Posterior vena cava (tissue), 2 donors: ENCODE data around the gene GATA1. TPM values are rescaled to one million over a fixed set of nuclear protein-coding genes. Genes with fewer than 3 reads are reported as not detected.
A peak's percentile ranks its signal among the peaks of the same experiment; 100 is the strongest.

Experiments used
- DNase-seq: peaks from one replicate; pipeline ENCODE4 v3.0.0-alpha.2; 2020; ENCODE audit warnings: low spot score
- intact Hi-C, 2 donors: fragments of 100-400 bp; cut with DNase I; formaldehyde crosslinking; loops; one replicate each; pipeline versions ENCODE4 v1.14.1 to v1.14.2; 2022 to 2023
- long read RNA-seq, 2 donors: library from polyadenylated mRNA; unstranded; transcript quantifications; one replicate each; pipeline ENCODE4 v2.0.0, GENCODE V29; 2020 to 2021
- total RNA-seq, 2 donors: library from RNA; stranded (reverse); fragmentation: NEBNext Ultra II Directional; extraction: Animal tissue kit (Norgen Biotek cat#: 25700); gene quantifications; one replicate each; pipeline ENCODE4 v1.2.1, GENCODE V29; 2021
- donor health status: DM: yes; HTN: yes; CAD: no.
- donor health status: DM: yes; HTN: yes; CAD: no.

The GATA1 gene
- under 1 TPM in 1 of 2 donors, not detected in 1; 0.42 TPM for total RNA-seq
- long read RNA-seq, donor 1 = 0 reads
- long read RNA-seq, donor 2 = 0 reads

- intact Hi-C loops = no loop called here
- DNase-seq = peak; percentile 62
These were observed at the start of gene GATA1 for GRCh38 chrX:48786341-48786800. TSS of gene GATA1 (plus strand) at chrX:48786590. CDS start at chrX:48791110, 4,520 bp downstream.

- no peak for DNase-seq
- intact Hi-C loops = no loop called here
These were observed 49.5 kb upstream of the GATA1 start for GRCh38 chrX:48736878-48737212.

GRCh38 chrX:48737213-48737938 lies 49.0 kb upstream of the GATA1 start:
- intact Hi-C loops = no loop called here
- DNase-seq = peak; percentile 97

- no peak for DNase-seq
- intact Hi-C loops = no loop called here
These were observed 48.5 kb upstream of the GATA1 start for GRCh38 chrX:48737940-48738339.

GRCh38 chrX:48741834-48742233 lies 44.6 kb upstream of the GATA1 start:
- DNase-seq = peak; percentile 64
- intact Hi-C loops = no loop called here

GRCh38 chrX:48745222-48745621 lies 41.2 kb upstream of the GATA1 start:
- no peak for DNase-seq
- intact Hi-C loops = no loop called here

GRCh38 chrX:48747415-48748016 lies 38.9 kb upstream of the GATA1 start:
- intact Hi-C loops = no loop called here
- peak; percentile 50 for DNase-seq

- intact Hi-C loops = no loop called here
- DNase-seq = no peak
These were observed 37.2 kb upstream of the GATA1 start for GRCh38 chrX:48749182-48749581.

GRCh38 chrX:48751343-48751742 lies 35.0 kb upstream of the GATA1 start:
- intact Hi-C loops = no loop called here
- no peak for DNase-seq

- intact Hi-C loops = no loop called here
- DNase-seq = peak; percentile 28
These were observed 33.9 kb upstream of the GATA1 start for GRCh38 chrX:48752498-48752897.

- peak; percentile 40 for DNase-seq
- intact Hi-C loops = no loop called here
These were observed 32.6 kb upstream of the GATA1 start for GRCh38 chrX:48753708-48754228.

- DNase-seq = peak; percentile 34
- intact Hi-C loops = no loop called here
These were observed 32.2 kb upstream of the GATA1 start for GRCh38 chrX:48754238-48754637.

- intact Hi-C loops = no loop called here
- DNase-seq = peak; percentile 50
These were observed 24.5 kb upstream of the GATA1 start, which contains the start of gene GLOD5 for GRCh38 chrX:48761674-48762471. TSS of gene GLOD5 (plus strand) at chrX:48761747. CDS start at chrX:48761791, 44 bp downstream.

- intact Hi-C loops = no loop called here
- DNase-seq = no peak
These were observed 17.2 kb upstream of the GATA1 start for GRCh38 chrX:48769230-48769629.

GRCh38 chrX:48770296-48770695 lies 16.1 kb upstream of the GATA1 start:
- intact Hi-C loops = no loop called here
- DNase-seq = peak; percentile 60

GRCh38 chrX:48772602-48773001 lies 13.8 kb upstream of the GATA1 start:
- intact Hi-C loops = loop anchor here in 1 of 2 donors (1.0 kb wide), 1 partner anchor 38 kb away; no protein-coding TSS in a partner anchor
- DNase-seq = no peak

GRCh38 chrX:48776818-48777439 lies 9.5 kb upstream of the GATA1 start:
- no peak for DNase-seq
- intact Hi-C loops = loop anchor here in 1 of 2 donors (5.0 kb wide), 1 partner anchor 1570 kb away; no protein-coding TSS in a partner anchor

GRCh38 chrX:48779399-48779798 lies 7.0 kb upstream of the GATA1 start:
- intact Hi-C loops = loop anchor here in 1 of 2 donors (5.0 kb wide), 1 partner anchor 1568 kb away; no protein-coding TSS in a partner anchor
- DNase-seq = peak; percentile 47

GRCh38 chrX:48781705-48782104 lies 4.7 kb upstream of the GATA1 start:
- intact Hi-C loops = no loop called here
- no peak for DNase-seq
